HG02981 (cell line): ENCODE measurements around the gene TLR8.
"Not testable (repeated sequence)": the region's sequence is repeated elsewhere in the genome, so short reads cannot be mapped to it uniquely, and the experiment has no call there.

ENCODE experiments used
- ATAC-seq: cut with Tn5 transposase; IDR thresholded peaks from one replicate; pipeline ENCODE4 v1.9.1; 2021; ENCODE audit warnings: mild to moderate bottlenecking, moderate library complexity; ENCODE audit not compliant: unreplicated experiment

The TLR8 gene

DNA sequence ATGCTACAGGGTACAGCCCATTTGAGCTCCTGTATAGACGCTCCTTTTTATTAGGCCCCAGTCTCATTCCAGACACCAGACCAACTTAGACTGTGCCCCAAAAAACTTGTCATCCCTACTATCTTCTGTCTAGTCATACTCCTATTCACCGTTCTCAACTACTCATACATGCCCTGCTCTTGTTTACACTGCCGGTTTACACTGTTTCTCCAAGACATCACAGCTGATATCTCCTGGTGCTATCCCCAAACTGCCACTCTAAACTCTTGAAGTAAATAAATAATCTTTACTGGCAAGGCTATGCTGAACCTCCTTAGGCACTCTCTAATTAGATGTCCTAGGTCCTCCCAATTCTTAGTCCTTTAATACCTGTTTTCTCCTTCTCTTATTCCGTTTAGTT, 38.0 kb downstream of the TLR8 start:
- ATAC-seq, result not testable (repeated sequence)

DNA sequence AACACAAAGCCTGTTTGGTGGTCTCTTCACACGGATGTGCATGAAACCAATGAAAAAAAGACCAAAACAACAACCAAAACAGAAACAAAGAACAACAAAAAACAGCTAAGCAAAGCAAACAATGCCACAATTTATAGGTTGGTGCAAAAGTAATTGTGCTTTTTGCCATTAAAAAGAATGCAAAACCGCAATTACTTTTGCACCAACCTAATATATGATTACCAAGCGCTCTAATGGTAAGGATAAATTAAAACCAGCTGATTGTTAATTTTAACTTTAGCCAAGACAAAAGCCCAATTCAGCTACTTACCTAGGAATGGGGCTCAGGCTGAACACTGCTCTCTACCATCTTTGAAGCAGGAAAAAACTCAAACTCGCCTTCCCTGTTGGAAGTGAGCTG, 39.1 kb downstream of the TLR8 start:
- ATAC-seq, result no peak

DNA sequence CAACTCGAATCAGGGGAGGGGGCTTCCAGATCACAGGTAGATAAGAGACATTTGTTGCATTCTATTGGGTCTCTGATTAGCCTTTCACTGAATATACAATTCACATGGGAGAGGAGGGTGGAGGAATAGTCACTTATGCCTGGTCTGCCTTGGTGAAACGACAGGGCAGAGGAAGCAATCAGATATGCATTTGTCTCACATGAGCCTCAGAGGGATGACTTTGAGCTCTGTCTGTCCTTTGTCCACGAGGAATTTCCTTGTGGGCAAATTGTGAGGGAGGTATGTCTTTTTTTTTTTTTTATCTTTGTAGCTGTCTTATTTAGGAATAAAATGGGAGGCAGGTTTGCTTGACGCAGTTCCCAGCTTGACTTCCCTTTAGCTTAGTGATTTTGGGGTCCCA, 40.0 kb downstream of the TLR8 start:
- no peak for ATAC-seq

DNA sequence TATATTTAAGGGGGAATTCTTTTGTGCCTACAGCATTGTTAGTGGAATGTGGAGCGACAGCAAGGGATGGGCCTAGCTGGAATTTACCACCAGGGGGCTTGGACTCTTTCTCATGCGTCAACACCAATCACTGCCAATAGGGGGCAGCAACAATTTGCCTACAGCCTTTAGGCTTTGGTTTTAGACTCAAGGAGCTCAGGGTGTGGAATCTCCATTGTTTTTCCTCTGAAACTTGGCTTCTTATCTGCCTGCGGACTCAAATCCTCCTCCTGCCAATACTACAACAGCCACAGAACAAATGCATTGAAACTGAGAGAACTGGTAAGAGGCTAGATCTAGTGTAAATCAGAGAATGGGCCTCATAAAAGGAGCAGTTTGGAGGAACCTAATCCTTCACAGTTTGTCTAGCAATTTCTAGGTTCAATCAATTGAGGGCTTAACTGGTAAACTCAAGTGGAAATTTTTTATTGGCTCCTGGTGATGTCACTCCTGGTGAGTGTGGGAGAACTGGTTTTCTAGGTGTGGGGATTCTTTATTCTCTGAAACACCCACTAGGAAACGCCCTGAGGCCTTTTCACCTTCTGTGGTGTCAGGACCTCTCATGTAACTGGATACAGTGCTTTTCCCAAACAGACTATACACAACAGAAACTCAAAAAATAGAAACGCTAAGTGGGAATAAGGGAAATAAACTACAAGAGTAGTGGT, 40.6 kb downstream of the TLR8 start:
- ATAC-seq, result no peak

DNA sequence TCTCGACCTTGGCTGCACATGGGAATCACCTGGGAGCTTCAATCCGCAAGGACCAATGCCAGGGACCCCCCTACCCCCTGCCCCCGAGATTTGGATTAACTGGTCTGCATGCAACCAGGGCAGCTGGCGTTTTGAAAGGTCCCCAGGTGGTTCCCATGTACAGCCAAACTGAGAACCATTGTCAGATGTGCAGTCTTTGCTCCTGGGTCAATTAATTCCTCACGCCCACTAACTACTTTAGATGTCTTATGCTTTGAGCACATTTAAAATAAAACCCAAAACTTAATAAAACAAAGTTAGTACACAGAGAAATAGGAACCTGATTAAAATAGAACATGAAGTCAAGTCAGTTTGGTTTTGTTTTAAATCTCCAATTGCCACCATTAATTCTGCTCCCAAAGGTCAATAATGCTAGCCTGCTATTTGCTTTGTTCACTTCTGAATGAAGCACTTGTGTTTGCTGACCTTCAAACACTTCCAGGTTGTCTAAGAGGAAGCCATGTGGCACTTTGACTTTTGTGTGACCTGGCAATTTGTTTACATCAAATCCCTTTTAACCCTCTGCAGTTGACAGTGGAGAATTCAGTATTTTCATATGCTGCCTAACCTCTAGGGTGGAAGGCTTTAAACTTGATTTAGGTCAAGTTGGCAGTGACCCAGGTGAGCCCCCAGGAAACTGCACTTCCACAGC, 41.3 kb downstream of the TLR8 start:
- no peak for ATAC-seq

DNA sequence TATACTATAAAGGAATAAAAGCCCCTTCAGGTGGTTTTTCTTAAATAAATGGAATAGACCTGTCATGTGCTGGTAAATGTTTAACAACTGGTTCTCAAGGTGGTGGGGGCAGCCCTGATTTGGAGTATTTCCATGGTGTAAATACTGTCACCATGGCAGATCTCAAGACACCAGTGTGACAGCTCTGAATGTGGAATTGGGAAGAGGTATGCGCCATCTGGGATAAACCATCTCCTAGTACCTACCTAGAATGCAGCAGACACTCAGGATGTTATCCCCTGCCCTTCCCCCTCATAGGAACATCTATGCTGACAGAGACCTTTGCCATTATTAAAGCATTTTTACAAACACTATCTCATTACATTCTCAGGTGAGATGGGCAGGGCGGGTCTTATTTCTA, 42.1 kb downstream of the TLR8 start:
- ATAC-seq, result no peak

DNA sequence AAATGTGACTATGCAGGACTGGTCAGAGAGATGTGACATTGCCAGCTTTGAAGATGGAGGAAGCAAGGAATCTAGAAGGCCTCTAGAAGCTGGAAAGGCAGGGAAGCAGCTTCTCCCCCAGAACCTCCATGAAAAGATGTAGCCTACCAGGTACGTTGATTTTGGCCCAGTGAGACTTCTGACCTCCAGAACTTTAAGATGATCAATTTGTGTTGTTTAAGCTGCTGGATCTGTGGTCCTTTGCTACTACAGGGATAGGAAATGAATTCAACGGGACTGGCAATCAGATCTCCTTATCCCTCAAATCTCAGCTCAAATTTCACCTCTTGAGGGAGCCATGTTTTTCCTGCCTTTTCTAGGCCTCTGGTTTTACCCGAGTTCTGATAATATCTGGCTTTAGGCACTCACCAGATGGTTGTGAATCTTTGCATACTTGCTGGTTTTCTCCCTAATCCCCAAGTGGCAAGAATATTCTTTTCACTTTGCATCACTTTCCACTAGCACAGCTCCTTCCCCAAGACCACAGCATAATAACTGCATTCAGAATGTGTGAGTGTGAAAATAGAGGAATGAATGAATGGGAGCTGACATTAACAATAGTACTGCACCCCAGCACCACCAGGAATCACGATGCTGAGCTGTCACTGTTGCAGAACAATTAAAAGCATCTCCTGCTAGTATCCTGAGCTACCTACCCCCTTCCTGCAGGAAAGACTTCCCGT, 42.9 kb downstream of the TLR8 start:
- ATAC-seq, result no peak

DNA sequence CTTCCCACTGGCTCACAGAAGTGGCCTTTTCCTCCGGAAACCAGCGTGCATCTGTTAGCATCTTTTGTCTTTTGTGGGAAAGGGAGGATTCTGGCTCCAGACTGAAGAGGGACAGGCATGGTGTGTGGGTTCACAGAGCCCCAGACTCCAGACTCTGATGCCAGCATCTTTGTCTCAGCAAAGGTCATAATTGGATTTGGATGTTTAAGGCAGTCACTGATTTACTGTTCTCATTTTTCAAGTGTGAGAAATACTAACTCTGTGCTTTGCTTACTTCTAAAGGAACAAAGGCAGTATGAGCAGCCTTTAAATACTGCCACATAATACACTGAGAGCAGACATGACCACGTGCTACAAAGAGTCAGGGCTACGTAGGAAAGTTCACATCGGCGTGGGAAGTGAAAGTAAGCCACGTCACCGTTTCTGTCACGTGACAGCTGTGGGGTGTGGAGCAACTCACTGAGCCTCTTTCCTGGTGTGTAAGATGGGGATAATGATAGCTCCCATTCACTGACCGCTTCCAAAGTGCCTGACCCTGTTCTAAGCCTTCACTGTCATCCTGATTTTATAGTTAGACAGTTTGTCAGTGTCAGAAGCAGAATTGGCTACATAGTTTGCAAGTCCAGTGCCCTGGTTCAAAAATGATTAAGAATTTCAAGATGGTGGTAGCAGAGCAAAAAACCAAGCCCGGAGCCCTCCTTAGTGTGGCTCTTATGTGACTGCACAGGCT, 43.7 kb downstream of the TLR8 start:
- peak; percentile 39 for ATAC-seq

DNA sequence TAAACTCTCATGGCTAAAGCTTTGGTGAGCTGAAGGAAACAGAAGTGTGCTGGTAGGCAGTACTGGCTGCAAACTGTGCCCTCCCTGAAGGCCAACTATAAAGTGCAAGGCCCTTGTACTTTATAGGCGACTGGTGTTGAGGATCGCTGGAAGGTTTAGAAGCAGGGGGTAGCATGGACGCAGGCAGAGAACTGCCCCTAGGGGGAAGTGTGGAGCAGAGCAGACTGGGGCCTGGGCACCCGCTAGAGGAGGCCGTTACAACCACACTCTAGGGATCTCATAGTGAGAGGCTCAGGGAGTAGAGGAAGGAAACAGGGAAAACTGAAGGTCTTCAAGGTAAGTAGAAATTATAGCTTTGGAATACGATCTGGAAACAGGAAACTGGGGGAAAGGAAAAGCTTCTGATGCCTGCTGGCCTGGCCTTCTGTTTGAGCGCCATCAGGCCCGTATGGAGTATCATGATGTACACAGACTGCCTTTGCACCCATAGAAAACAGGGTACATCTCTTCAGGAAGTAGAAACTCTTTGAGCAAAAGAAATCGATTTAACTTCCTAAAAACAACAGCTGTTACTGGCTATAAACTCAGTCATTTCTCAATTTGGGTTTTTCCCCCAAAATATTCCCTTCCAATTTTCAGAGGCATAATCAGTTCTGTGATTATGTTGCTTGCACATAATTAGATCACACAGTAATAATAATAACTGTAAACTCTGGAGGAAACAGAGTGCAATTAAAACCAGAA, 44.6 kb downstream of the TLR8 start:
- ATAC-seq, result peak; percentile 50

DNA sequence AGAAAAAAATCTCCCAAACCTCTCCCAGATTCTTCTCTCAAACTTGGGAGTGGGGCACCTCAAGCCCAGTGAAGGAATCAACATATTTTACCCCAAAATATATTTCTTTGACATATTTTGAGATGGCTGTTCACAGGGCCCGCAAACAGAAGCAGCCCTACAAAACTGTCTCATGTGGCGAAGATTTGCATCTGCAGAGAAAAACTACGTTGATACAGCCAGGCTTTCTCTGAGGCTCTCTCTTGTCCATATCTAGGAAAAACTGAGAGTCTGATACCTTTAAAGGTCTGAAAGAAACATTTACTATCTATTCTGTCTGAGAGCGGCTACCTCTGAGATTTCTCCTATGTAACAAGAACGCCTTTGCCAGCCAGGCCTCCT, 45.2 kb downstream of the TLR8 start:
- no peak for ATAC-seq

DNA sequence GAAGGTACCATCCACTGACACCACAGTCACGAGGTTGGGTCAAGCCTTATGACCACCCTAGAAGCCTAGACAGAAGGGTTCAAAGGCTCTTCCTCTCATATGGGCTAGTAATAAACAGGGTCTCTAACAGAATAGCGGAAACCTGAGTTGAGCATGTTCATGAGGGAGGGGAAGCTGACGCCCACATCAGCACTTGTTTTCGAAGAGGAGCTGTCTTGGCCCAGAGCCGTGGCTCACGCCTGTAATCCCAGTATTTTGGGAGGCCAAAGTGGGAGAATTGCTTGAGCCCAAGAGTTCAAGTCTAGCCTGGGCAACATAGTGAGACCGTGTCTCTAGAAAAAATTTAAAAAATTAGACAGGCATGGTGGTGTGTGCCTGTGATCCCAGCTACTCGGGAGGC, 47.0 kb downstream of the TLR8 start:
- ATAC-seq, result no peak

DNA sequence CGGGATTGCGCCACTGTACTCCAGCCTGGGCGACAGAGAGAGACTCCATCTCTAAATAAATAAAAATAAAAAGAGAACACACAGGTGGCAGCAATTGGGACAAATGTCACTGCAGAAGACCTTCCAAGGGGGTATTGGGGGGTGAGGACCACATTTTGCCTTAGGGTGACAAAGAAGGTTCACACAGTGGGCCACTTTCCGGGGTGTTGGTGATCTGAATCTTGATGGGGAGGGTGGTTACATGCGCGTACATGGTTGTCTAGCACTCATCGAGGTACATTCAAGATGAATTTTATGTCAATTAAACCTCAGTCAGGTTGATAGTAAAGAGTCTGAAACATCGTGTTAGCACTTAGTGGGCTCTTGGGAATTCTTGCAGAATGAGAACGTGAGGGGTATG, 48.0 kb downstream of the TLR8 start:
- no peak for ATAC-seq

DNA sequence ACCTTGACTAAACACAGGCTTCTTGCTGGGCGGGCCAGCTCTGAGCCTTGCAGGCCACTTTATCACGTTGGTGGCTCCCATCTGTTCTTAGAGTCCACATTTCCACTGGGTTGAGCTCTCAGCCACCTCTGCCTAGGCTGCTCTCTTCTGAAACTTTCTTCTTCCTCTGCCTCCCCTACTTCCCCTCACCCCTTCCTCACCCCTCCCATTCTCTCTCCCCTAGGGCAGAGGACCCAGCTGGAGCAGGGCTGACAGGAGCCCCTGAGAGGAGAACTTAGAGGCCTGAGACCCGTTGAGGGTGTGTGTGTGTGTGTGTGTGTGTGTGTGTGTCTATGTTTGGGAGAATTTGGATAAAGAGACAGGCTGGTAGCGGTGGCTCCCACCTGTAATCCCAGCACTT, 48.6 kb downstream of the TLR8 start:
- ATAC-seq, result no peak

DNA sequence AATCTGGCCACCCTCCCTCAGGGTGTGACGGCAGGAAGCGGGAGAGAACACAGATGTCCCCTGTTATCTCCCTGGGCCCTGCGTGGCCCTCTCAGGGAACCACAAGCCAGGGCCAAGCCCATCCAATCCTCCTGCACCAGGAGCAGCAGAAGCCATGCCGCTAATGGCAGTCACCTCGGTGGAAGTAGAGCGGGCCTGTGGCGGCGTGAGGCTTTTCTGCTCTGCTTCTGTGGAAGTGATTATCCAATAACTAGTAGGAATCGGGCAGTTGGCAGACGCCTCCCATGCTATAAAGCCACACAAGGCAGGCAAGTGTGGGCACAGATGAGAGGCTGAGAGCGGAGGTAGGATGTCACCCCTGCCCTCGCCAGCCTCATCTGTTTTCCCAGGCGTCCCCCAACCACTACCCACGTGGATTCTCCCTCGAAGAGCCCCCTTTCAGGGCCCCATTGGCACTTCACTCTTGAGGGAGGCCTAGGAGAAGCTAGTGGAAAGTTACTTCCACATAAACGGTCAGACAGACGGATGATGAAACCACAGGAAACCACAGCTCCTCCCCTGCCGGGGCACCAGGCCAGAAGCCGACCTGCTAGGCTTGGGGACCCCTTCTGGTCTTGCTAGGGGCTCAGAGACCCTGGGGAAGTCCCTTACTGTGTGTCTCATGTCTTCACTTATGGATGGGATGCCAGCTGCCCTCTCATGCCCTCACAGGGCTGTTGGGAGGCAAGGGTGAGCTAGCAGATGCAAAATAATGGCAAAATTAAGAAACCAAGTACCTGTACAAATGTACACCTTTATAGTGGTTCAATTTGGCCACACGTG, 49.7 kb downstream of the TLR8 start:
- peak; percentile 44 for ATAC-seq

DNA sequence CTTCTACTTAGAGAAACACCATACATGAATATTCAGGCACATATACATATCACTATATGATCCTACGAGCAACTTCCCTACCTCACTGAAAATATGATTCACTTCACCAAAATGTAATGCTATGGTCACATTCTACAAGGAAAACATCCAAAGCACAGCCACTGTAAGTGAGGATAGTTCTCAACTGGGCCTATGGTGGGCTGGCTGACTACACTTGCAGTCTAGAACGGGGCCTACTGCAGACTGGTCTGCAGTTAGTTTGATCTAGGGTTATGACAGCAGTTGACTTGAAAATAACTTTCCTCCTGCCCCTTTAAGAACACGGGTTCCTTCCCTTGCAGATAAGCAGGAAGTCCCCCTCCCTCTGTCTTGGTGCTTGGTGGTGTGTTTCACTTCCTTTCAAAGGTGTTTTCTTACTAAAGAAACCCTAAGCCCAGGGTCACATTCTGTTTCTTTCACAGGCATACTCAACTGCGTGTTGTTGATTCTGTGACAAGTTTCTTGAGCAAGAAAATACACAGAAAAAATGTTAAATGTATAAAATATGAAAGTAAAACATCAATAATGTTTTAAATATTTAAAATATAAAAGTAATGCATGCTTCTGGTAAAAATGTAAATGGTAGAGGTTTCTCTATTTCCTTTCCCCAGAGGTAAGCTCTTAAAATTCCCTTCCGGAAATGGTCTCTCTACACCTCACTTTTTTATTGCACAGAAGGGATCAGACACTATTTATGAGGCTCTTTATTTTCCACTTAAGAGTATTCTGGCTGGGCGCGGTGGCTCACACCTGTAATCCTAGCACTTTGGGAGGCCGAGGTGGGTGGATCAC, 50.5 kb downstream of the TLR8 start:
- ATAC-seq, result peak; percentile 55

DNA sequence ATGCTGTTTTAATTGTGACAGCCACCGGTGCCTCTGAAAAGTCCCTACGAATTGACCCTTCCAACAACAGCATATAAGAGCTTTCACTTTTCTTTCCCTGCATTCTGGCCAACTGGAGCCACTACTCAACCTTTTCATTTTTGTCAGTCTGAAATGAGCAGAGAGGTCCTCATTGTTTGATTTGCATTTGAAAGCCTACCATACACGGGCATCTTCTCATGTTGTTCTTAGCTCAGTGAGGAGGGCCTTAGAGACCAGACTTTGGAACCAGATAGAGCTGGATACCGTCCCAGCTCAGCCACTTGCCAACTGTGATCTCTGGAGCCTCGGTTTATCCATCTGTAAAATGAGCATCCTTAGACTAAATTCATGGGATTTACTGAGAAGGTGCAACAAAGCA, 51.6 kb downstream of the TLR8 start:
- ATAC-seq, result no peak

DNA sequence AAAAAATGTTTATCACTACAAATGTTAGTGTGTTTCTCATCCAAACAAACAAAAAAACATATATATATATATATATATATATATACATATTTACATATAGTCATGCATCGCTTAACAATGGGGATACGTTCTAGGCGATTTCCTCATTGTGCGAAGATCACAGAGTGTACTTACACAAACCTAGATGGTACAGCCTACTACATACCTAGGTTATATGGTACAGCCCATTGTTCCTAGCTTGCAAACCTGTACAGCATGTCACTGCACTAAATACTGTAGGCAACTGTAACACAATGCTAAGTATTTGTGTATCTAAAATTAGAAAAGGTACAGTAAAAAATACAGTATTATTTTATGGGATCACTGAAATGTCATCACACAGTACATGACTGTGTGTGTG, 52.0 kb downstream of the TLR8 start:
- no peak for ATAC-seq

DNA sequence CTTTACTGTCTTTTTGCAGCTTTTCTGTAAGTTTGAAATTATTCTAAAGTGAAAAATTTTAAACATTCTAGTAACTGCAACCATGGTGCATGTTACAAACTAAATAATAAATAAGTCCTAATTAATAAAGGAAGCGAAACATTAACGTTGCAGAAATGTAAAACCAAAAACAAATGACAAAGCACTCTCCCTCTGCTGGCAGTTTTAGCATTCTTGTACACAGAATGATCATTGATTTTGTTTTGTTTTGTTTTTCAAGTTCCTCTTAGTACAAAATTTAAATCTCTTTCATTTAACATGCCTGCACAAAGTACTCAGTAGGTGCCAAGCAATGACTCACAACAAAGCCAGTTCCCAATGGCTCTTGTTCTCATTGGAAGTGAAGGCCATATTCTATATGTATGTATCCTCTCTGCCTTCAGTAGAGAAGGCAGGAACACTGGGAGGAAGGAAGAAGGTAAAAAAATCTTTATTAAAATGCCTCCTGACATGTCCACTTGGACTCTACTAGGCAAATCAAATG, 54.8 kb downstream of the TLR8 start:
- ATAC-seq, result no peak

DNA sequence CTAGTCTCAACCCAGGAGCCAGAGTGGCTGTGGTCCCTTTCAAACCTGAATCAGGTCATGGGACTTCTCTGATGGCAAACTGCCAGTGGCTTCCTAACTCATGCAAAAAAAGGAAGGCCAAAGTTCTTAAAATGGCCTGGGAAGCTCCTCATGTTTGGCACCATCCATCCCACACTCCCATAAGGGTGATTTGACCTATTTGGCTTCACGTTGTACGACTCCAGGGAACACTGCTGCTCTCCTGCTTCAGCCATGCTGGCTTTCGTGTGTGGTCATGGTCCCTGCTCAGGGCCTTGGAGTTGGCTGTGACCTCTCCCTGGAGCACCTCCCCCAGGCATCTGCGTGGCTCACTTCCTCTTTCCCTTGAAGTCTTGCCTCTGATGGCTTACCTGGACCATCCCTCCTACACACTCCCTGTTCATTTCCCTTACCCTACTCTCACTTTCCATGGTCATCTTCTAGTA, 55.7 kb downstream of the TLR8 start:
- no peak for ATAC-seq
